ENCODE results near the gene GGTLC3.
"Not testable (repeated sequence)": the region's sequence is repeated elsewhere in the genome, so short reads cannot be mapped to it uniquely, and the experiment has no call there.

The GGTLC3 gene

DNA sequence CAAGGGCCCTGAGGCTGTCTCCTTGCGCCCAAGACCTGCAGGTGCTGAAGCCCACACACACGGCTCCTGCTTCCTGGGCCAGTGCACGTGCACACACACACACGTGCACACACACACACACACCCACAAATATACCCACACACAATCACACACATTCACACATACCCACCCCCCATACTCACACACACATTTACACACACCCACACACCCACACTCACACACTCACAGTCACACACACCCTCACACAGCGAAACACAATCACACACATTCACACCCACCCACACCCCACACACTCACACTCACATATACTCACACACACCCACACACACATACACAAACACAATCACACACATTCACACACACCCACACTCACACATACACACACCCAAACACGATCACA, 6.6 kb downstream of the GGTLC3 start:
- not testable (repeated sequence) for H3K4me1 ChIP-seq (ENCODE audit: control insufficient read depth, insufficient read depth, low read depth, low read length); H2AFZ ChIP-seq (ENCODE audit: low read depth, low read length); H2BK5ac ChIP-seq (ENCODE audit: low read depth, low read length, poor library complexity, severe bottlenecking); DNase-seq; H4K8ac ChIP-seq (ENCODE audit: low read length); H2BK15ac ChIP-seq (ENCODE audit: low read depth, poor library complexity, severe bottlenecking); H3K79me1 ChIP-seq (replicated peaks; ENCODE audit: low read length, poor library complexity, severe bottlenecking); H2AK5ac ChIP-seq (ENCODE audit: low read length, severe bottlenecking); H3K4me2 ChIP-seq (ENCODE audit: low read length, poor library complexity, severe bottlenecking); H3K27ac ChIP-seq (ENCODE audit: low read length, poor library complexity, severe bottlenecking); H3K27me3 ChIP-seq (ENCODE audit: control insufficient read depth in 1 of 2, insufficient read depth in 1 of 2, low read length in 2 of 2); H3K4me3 ChIP-seq (ENCODE audit: insufficient read depth in 1 of 2, low read depth in 1 of 2, low read length in 2 of 2); H3K9ac ChIP-seq (ENCODE audit: low read length); H3K18ac ChIP-seq (ENCODE audit: low read depth in 1 of 2, low read length in 2 of 2); H3K14ac ChIP-seq (ENCODE audit: low read length in 2 of 2); H3K36me3 ChIP-seq (ENCODE audit: control insufficient read depth in 1 of 2, insufficient read depth in 2 of 2, low read depth in 1 of 2, low read length in 2 of 2); H2BK120ac ChIP-seq (ENCODE audit: low read depth, low read length); H4K91ac ChIP-seq (ENCODE audit: low read length); H2BK12ac ChIP-seq (ENCODE audit: low read length in 2 of 2); H3K23ac ChIP-seq (ENCODE audit: low read length in 2 of 2); H3K4ac ChIP-seq (ENCODE audit: low read depth in 1 of 2, low read length in 2 of 2); H3K9me3 ChIP-seq (ENCODE audit: control insufficient read depth, low read length)
- 84% methylated on average over 3 of the region's 6 CpGs for WGBS

DNA sequence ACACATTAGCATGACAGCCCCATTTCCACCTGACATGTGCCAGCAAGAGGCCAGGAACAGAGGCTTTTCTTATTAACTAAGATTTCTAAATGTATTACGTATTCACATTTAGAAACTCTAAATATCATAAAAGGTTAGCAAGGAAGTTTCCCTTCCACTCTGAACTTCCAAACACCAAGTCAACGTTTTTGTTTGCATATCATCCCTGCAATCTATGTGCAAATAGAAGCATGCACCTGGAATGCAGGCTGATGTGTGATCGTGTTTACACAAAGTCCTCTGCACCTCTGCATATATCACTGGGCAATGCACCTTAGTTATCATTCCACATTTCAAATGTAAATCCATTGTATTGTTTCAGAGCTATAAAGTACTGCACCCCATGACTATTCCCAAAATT, 21.7 kb downstream of the GGTLC3 start:
- not testable (repeated sequence) for H3K4me2 ChIP-seq (ENCODE audit: low read length, poor library complexity, severe bottlenecking); H3K18ac ChIP-seq (ENCODE audit: low read depth in 1 of 2, low read length in 2 of 2); H2AK5ac ChIP-seq (ENCODE audit: low read length, severe bottlenecking); H2BK5ac ChIP-seq (ENCODE audit: low read depth, low read length, poor library complexity, severe bottlenecking); H3K9ac ChIP-seq (ENCODE audit: low read length); H3K4me1 ChIP-seq (ENCODE audit: control insufficient read depth, insufficient read depth, low read depth, low read length); H2BK15ac ChIP-seq (ENCODE audit: low read depth, poor library complexity, severe bottlenecking); H3K23ac ChIP-seq (ENCODE audit: low read length in 2 of 2); H4K8ac ChIP-seq (ENCODE audit: low read length); H2AFZ ChIP-seq (ENCODE audit: low read depth, low read length); H2BK12ac ChIP-seq (ENCODE audit: low read length in 2 of 2); H3K27me3 ChIP-seq (ENCODE audit: control insufficient read depth in 1 of 2, insufficient read depth in 1 of 2, low read length in 2 of 2); H3K79me1 ChIP-seq (replicated peaks; ENCODE audit: low read length, poor library complexity, severe bottlenecking); H3K36me3 ChIP-seq (ENCODE audit: control insufficient read depth in 1 of 2, insufficient read depth in 2 of 2, low read depth in 1 of 2, low read length in 2 of 2); H2BK120ac ChIP-seq (ENCODE audit: low read depth, low read length); H4K91ac ChIP-seq (ENCODE audit: low read length); H3K9me3 ChIP-seq (ENCODE audit: control insufficient read depth, low read length); H3K4me3 ChIP-seq (ENCODE audit: insufficient read depth in 1 of 2, low read depth in 1 of 2, low read length in 2 of 2); H3K14ac ChIP-seq (ENCODE audit: low read length in 2 of 2); DNase-seq; H3K27ac ChIP-seq (ENCODE audit: low read length, poor library complexity, severe bottlenecking); H3K4ac ChIP-seq (ENCODE audit: low read depth in 1 of 2, low read length in 2 of 2)
- no CpG with 5 or more reads among the region's 3 CpGs for WGBS

Data from mesenchymal stem cell (in vitro differentiated cells and primary cell).